WTC11 (cell line): ENCODE data around the gene PDZD2. TPM values are rescaled to one million over a fixed set of nuclear protein-coding genes. Genes with fewer than 3 reads are reported as not detected.

Experiments used
- ATAC-seq: fragments of 200-7000 bp; cut with Tn5 transposase; 2 replicates; pipeline ENCODE4 v1.10.0; 2021; ENCODE audit warnings: mild to moderate bottlenecking, moderate library complexity
- CTCF ChIA-PET: fragments of 300-600 bp; sonication (Branson Sonifier 250); formaldehyde crosslinking; loops from one replicate; lab custom pipeline; 2021; ENCODE audit warnings: antibody characterized with exemption; lab: Charles Lee
- POLR2A ChIA-PET: fragments of 350-600 bp; sonication (Branson Sonifier 250); formaldehyde crosslinking; loops from one replicate; lab custom pipeline; 2021; ENCODE audit warnings: antibody characterized with exemption; lab: Charles Lee
- DNase-seq: peaks from one replicate; pipeline ENCODE4 v3.0.0; 2021; ENCODE audit warnings: low spot score
- H3K27ac Mint-ChIP-seq: 2 replicates; pipeline ENCODE4 v1.8.0; 2021; ENCODE audit warnings: mixed read lengths
- H3K27me3 Mint-ChIP-seq: 2 replicates; pipeline ENCODE4 v1.8.0; 2021; ENCODE audit warnings: low read depth, mild to moderate bottlenecking, moderate library complexity, mixed read lengths
- H3K36me3 Mint-ChIP-seq: 2 replicates; pipeline ENCODE4 v1.8.0; 2021; ENCODE audit warnings: mixed read lengths
- H3K4me1 Mint-ChIP-seq: 2 replicates; pipeline ENCODE4 v1.8.0; 2022; ENCODE audit warnings: mixed read lengths
- H3K4me3 Mint-ChIP-seq: 2 replicates; pipeline ENCODE4 v1.8.0; 2021; ENCODE audit warnings: mild to moderate bottlenecking, moderate library complexity, mixed read lengths
- H3K9me3 Mint-ChIP-seq: 2 replicates; pipeline ENCODE4 v1.8.0; 2021; ENCODE audit warnings: mixed read lengths
- CREB1 ChIP-seq: sonication (generic); formaldehyde crosslinking; IDR thresholded peaks from 2 replicates; pipeline ENCODE4 v1.8.0; 2023; ENCODE audit warnings: mild to moderate bottlenecking, missing genetic modification reagents
- CREM ChIP-seq: sonication (generic); formaldehyde crosslinking; IDR thresholded peaks from 2 replicates; pipeline ENCODE4 v1.8.1; 2022; ENCODE audit warnings: mild to moderate bottlenecking, missing genetic modification reagents, moderate library complexity
- ETV6 ChIP-seq: sonication (generic); formaldehyde crosslinking; IDR thresholded peaks from 2 replicates; pipeline ENCODE4 v1.8.1; 2022; ENCODE audit warnings: mild to moderate bottlenecking, missing genetic modification reagents
- FOXP4 ChIP-seq: sonication (generic); formaldehyde crosslinking; IDR thresholded peaks from 2 replicates; pipeline ENCODE4 v1.8.0; 2022; ENCODE audit warnings: mild to moderate bottlenecking, missing genetic modification reagents
- GABPB1 ChIP-seq: sonication (generic); formaldehyde crosslinking; IDR thresholded peaks from 2 replicates; pipeline ENCODE4 v1.8.1; 2023; ENCODE audit warnings: mild to moderate bottlenecking, missing genetic modification reagents
- KAT7 ChIP-seq: sonication (generic); formaldehyde crosslinking; IDR thresholded peaks from 2 replicates; pipeline ENCODE4 v1.8.1; 2023; ENCODE audit warnings: missing genetic modification reagents, mild to moderate bottlenecking, borderline replicate concordance
- NFE2L1 ChIP-seq: sonication (generic); formaldehyde crosslinking; IDR thresholded peaks from 2 replicates; pipeline ENCODE4 v1.8.1; 2023; ENCODE audit warnings: missing genetic modification reagents
- NFYB ChIP-seq: sonication (generic); formaldehyde crosslinking; conservative IDR thresholded peaks from 2 replicates; pipeline ENCODE4 v1.8.0; 2022; ENCODE audit warnings: low read depth, missing genetic modification reagents
- PREB ChIP-seq: sonication (generic); formaldehyde crosslinking; IDR thresholded peaks from 2 replicates; pipeline ENCODE4 v1.8.1; 2022; ENCODE audit warnings: mild to moderate bottlenecking, missing genetic modification reagents, moderate library complexity, borderline replicate concordance
- RELA ChIP-seq: sonication (generic); formaldehyde crosslinking; IDR thresholded peaks from 2 replicates; pipeline ENCODE4 v1.8.1; 2022; ENCODE audit warnings: missing genetic modification reagents, mild to moderate bottlenecking, borderline replicate concordance
- SMAD4 ChIP-seq: sonication (generic); formaldehyde crosslinking; IDR thresholded peaks from 2 replicates; pipeline ENCODE4 v1.8.0; 2022; ENCODE audit warnings: mild to moderate bottlenecking, missing genetic modification reagents
- TEAD1 ChIP-seq: sonication (generic); formaldehyde crosslinking; IDR thresholded peaks from 2 replicates; pipeline ENCODE4 v1.8.0; 2022; ENCODE audit warnings: mild to moderate bottlenecking, missing genetic modification reagents
- TEAD4 ChIP-seq: sonication (generic); formaldehyde crosslinking; IDR thresholded peaks from 2 replicates; pipeline ENCODE4 v1.8.0; 2022; ENCODE audit warnings: mild to moderate bottlenecking, missing genetic modification reagents
- ZBTB21 ChIP-seq: sonication (generic); formaldehyde crosslinking; IDR thresholded peaks from 2 replicates; pipeline ENCODE4 v1.8.1; 2023; ENCODE audit warnings: mild to moderate bottlenecking, missing genetic modification reagents, borderline replicate concordance
- ZBTB43 ChIP-seq: sonication (generic); formaldehyde crosslinking; IDR thresholded peaks from 2 replicates; pipeline ENCODE4 v1.8.1; 2023; ENCODE audit warnings: mild to moderate bottlenecking, missing genetic modification reagents
- ZNF121 ChIP-seq: sonication (generic); formaldehyde crosslinking; IDR thresholded peaks from 2 replicates; pipeline ENCODE4 v1.8.0; 2023; ENCODE audit warnings: missing genetic modification reagents
- ZNF281 ChIP-seq: sonication (generic); formaldehyde crosslinking; IDR thresholded peaks from 2 replicates; pipeline ENCODE4 v1.8.0; 2023; ENCODE audit warnings: mild to moderate bottlenecking, missing genetic modification reagents
- ZNF317 ChIP-seq: sonication (generic); formaldehyde crosslinking; IDR thresholded peaks from 2 replicates; pipeline ENCODE4 v1.8.1; 2023; ENCODE audit warnings: low read depth, mild to moderate bottlenecking, moderate library complexity, missing genetic modification reagents, borderline replicate concordance
- ZNF425 ChIP-seq: fragments of 250-450 bp; sonication (Bioruptor Pico); conservative IDR thresholded peaks from 2 replicates; pipeline ENCODE4 v1.9.0; 2021; ENCODE audit warnings: mild to moderate bottlenecking
- ZNF512 ChIP-seq: sonication (generic); formaldehyde crosslinking; IDR thresholded peaks from 2 replicates; pipeline ENCODE4 v1.8.1; 2022; ENCODE audit warnings: missing genetic modification reagents, borderline replicate concordance
- total RNA-seq: library from RNA; stranded (reverse); gene quantifications from 3 replicates; pipeline ENCODE4 v1.2.3, GENCODE V29; 2021

The PDZD2 gene
- total RNA-seq, 1 experiment from 2014 or later, result 11.4 TPM

GRCh38 chr5:31750215-31750614 is 111.3 kb downstream of the PDZD2 start:
- H3K36me3 Mint-ChIP-seq, result no peaks in the 10 kb centered on the region; the same call in 1 of the 2 replicates
- peaks cover 34% of the 10 kb centered on the region for H3K4me1 Mint-ChIP-seq
- H3K4me3 Mint-ChIP-seq, result no peak overlapping the region
- TF ChIP-seq GABPB1 (no peak), ZBTB21 (CRISPR knock-in tag) (no peak), ZBTB43 (CRISPR knock-in tag) (no peak), ZNF281 (CRISPR knock-in tag) (no peak), CREM (CRISPR knock-in tag) (no peak), TEAD4 (no peak), ETV6 (CRISPR knock-in tag) (no peak), RELA (CRISPR knock-in tag) (no peak), NFE2L1 (CRISPR knock-in tag) (no peak), SMAD4 (CRISPR knock-in tag) (no peak), TEAD1 (no peak), ZNF512 (CRISPR knock-in tag) (no peak)
- ATAC-seq (no peak), DNase-seq (no peak)
- H3K9me3 Mint-ChIP-seq, result peaks cover 7% of the 10 kb centered on the region; the same call in 1 of the 2 replicates
- ChIA-PET POLR2A (no interaction called here), CTCF (no interaction called here)
- H3K27ac Mint-ChIP-seq, result no peak overlapping the region
- peaks cover 57% of the 10 kb centered on the region for H3K27me3 Mint-ChIP-seq

GRCh38 chr5:31751610-31752009 is 112.7 kb downstream of the PDZD2 start:
- no peak overlapping the region for H3K4me3 Mint-ChIP-seq
- peaks cover 38% of the 10 kb centered on the region for H3K4me1 Mint-ChIP-seq
- no peaks in the 10 kb centered on the region; the same call in 1 of the 2 replicates for H3K36me3 Mint-ChIP-seq
- H3K27me3 Mint-ChIP-seq, result peaks cover 69% of the 10 kb centered on the region
- H3K27ac Mint-ChIP-seq, result no peak overlapping the region
- no peaks in the 10 kb centered on the region for H3K9me3 Mint-ChIP-seq
- ChIA-PET CTCF (no interaction called here), POLR2A (no interaction called here)
- DNase-seq (no peak), ATAC-seq (no peak)
- no peak for TF ChIP-seq NFYB (CRISPR knock-in tag)
- TF ChIP-seq TEAD4, result no peak
- TF ChIP-seq ZNF317, result no peak
- TF ChIP-seq CREB1 (CRISPR knock-in tag), result no peak
- no peak for TF ChIP-seq KAT7 (CRISPR knock-in tag)
- TF ChIP-seq TEAD1, result no peak
- TF ChIP-seq PREB (CRISPR knock-in tag), result no peak
- no peak for TF ChIP-seq FOXP4 (CRISPR knock-in tag)
- no peak for TF ChIP-seq ZNF425 (CRISPR knock-in tag)
- TF ChIP-seq ZNF512 (CRISPR knock-in tag), result no peak
- no peak for TF ChIP-seq ZNF121 (CRISPR knock-in tag)
